Cardiac fibroblast (primary cell): ENCODE results near the gene TSGA10IP.

Experiments used
- DNase-seq, 2 donors: peaks; one replicate each; pipeline versions ENCODE4 v3.0.0 to v3.0.0-alpha.2; 2010; ENCODE audit warnings: low read depth in 2 of 2
- H3K4me3 ChIP-seq, 2 donors: replicated peaks in 1 of 2; 1 replicate in 1 of 2; 2 replicates in 1 of 2; pipeline ENCODE4 v1.5.1; 2011; ENCODE audit warnings: low read depth in 2 of 2, low read length in 2 of 2, mild to moderate bottlenecking in 2 of 2, moderate library complexity in 1 of 2
- CTCF ChIP-seq: IDR thresholded peaks from one replicate; pipeline ENCODE4 v1.5.1; 2011; ENCODE audit warnings: low read depth, mild to moderate bottlenecking, low read length, inconsistent platforms

The TSGA10IP gene

DNA sequence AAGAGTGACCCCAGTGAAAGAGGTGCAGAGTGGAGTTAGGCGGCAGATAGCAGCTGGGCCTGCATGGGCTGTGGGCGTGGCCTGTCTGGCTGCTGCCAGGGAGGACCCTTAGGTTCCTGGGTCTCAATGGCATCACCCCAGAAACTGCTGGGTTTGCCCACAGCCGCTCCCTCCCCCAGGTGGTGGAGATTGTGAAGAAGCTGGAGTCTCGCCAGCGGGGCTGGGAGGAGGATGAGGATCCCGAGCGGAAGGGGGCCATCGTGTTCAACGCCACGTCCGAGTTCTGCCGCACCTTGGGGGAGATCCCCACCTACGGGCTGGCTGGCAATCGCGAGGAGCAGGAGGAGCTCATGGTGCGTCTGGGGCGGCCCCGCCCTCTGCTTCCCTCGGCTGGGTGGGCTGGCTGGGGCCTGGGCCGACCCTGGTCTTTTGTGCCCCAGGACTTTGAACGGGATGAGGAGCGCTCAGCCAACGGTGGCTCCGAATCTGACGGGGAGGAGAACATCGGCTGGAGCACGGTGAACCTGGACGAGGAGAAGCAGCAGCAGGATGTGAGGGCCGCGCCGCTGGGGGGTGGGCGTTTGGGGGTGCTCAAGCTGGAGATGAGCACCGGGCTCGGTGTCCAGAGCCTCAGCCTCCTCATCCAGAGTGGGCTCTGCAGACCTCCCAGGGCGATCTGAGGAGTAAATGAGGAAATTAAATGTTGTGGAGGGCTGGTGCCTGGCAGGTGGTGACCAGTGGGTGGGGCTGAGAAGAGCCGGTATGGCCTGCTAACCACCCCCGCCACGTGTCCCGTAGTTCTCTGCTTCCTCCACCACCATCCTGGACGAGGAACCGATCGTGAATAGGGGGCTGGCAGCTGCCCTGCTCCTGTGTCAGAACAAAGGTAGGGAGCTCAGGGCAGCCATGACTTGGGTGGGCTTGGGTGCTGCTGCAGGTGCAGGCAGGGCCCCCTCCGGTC is 31.2 kb downstream of the TSGA10IP start:
- TF ChIP-seq CTCF: no peak
- DNase-seq: no peak
- no peak overlapping the region for H3K4me3 ChIP-seq

DNA sequence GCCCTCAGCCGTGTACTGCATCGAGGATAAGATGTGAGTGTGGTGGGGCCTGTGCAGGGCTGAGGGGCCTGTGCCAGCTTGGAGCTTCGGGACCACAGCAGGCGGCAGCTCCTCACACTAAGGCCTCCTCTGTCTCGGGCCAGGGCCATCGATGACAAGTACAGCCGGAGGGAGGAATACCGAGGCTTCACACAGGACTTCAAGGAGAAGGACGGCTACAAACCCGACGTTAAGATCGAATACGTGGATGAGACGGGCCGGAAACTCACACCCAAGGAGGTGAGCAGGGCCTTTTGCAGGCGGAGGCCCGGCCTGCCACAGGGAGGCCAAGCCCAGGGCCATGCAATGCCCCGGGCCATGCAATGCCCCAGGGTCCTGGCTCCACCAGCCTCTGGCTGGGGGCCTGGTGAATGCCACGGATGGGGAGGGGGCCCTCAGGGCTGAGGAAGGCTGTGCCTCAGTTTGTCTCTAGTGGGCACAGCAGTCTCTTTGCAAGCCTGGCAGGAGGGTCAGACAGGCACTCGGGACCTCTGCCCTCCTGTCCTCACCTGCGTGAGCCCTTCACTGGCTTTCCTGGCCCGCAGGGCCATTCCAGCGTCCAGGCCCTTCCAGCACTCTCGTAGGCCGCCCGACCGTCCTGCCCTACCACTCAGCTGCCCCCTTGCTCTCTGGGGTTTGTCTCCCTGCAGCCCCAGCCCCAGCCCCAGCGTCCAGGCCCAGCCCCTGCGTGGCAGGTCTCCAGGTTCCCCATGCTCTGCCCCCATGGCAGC is 32.5 kb downstream of the TSGA10IP start:
- DNase-seq: no peak
- no peak for TF ChIP-seq CTCF
- no peak overlapping the region for H3K4me3 ChIP-seq

- TF ChIP-seq CTCF: no peak
- DNase-seq: no peak
- H3K4me3 ChIP-seq: no peak overlapping the region
Observed at GRCh38 chr11:65978391-65979238, 33.3 kb downstream of the TSGA10IP start.

- no peak overlapping the region for H3K4me3 ChIP-seq
- no peak for DNase-seq
- TF ChIP-seq CTCF: no peak
Observed at GRCh38 chr11:65979261-65979759, 34.0 kb downstream of the TSGA10IP start.

- no peak overlapping the region for H3K4me3 ChIP-seq
- DNase-seq: no peak
- no peak for TF ChIP-seq CTCF
Observed at GRCh38 chr11:65981101-65981740, 35.9 kb downstream of the TSGA10IP start.
